NB4 (cell line): ENCODE results near the gene ASIC1.

Experiments used
- MYC ChIP-seq: IDR thresholded peaks from 2 replicates; pipeline ENCODE4 v1.6.1; 2011; ENCODE audit warnings: low read depth, low read length
- POLR2A ChIP-seq: IDR thresholded peaks from 2 replicates; pipeline ENCODE4 v1.6.1; 2011; ENCODE audit warnings: mild to moderate bottlenecking; ENCODE audit not compliant: insufficient read length; ENCODE audit errors: extremely low read depth
- TF ChIP-seq, protein P1 (sequence below): IDR thresholded peaks from one replicate; pipeline ENCODE4 v1.5.1; 2012; ENCODE audit warnings: low read depth, low read length
- TF ChIP-seq, protein P2 (sequence below): IDR thresholded peaks from 2 replicates; pipeline ENCODE4 v1.6.1; 2011; ENCODE audit warnings: low read depth, low read length

DNA sequence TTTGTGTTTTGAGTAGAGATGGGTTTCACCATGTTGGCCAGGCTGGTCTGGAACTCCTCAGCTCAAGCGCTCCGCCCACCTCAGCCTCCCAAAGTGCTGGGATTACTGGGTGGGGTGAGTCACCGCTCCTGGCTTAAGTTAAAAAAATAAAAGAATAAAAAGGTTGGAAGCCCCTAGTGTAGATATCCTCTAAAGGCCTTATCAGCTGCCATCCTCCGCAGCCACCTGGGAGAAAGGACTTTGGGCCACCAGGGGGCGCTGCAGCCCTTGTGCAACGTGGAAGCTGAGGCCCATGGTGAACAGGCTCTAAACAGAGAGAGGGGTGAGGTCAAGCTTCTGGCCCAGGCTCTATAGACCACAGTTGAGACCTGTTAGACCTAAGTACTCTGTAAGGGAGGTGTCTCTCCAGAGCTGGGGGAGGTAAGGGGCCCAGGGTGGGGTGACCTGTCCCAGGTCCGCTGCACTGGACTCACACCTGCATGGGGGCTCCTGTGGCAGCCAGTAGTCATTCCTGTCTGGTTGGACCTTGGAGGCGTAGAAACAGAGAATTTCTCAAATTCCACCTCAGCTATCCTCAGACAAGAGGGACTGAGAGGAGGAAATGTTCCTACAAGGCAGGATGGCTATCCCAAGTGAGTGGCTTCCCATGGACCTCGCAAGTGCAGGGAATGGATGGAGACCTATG lies 18.1 kb upstream of the ASIC1 start:
- TF ChIP-seq, protein P1, sequence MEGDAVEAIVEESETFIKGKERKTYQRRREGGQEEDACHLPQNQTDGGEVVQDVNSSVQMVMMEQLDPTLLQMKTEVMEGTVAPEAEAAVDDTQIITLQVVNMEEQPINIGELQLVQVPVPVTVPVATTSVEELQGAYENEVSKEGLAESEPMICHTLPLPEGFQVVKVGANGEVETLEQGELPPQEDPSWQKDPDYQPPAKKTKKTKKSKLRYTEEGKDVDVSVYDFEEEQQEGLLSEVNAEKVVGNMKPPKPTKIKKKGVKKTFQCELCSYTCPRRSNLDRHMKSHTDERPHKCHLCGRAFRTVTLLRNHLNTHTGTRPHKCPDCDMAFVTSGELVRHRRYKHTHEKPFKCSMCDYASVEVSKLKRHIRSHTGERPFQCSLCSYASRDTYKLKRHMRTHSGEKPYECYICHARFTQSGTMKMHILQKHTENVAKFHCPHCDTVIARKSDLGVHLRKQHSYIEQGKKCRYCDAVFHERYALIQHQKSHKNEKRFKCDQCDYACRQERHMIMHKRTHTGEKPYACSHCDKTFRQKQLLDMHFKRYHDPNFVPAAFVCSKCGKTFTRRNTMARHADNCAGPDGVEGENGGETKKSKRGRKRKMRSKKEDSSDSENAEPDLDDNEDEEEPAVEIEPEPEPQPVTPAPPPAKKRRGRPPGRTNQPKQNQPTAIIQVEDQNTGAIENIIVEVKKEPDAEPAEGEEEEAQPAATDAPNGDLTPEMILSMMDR: peak; percentile 97
- TF ChIP-seq POLR2A (no peak), MYC (0 out of 2 replicates have a peak, but pooled peaks have one; percentile 28)
- TF ChIP-seq, protein P2, sequence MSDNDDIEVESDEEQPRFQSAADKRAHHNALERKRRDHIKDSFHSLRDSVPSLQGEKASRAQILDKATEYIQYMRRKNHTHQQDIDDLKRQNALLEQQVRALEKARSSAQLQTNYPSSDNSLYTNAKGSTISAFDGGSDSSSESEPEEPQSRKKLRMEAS: peak; percentile 75
